HepG2 (cell line): ENCODE measurements around the gene NELFCD. TPM values are rescaled to one million over a fixed set of nuclear protein-coding genes. Genes with fewer than 3 reads are reported as not detected.

Experiments used
- BRCA1 ChIP-seq: sonication (generic); formaldehyde crosslinking; IDR thresholded peaks from 2 replicates; pipeline ENCODE4 v1.4.0; 2020; ENCODE audit warnings: missing genetic modification reagents
- ELF1 ChIP-seq: sonication (generic); formaldehyde crosslinking; IDR thresholded peaks from 2 replicates; pipeline ENCODE4 v1.4.0; 2020; ENCODE audit warnings: missing genetic modification reagents
- ELF3 ChIP-seq: IDR thresholded peaks from 2 replicates; pipeline ENCODE4 v1.6.1; 2016; ENCODE audit warnings: missing genetic modification reagents, missing compliant biosample characterization
- ELF4 ChIP-seq: sonication (generic); formaldehyde crosslinking; IDR thresholded peaks from 2 replicates; pipeline ENCODE4 v1.5.0; 2020; ENCODE audit warnings: missing genetic modification reagents, mild to moderate bottlenecking, moderate library complexity, borderline replicate concordance
- HNRNPLL ChIP-seq: fragments of 200-400 bp; formaldehyde crosslinking; IDR thresholded peaks from 2 replicates; pipeline ENCODE4 v1.6.1; 2017; ENCODE audit warnings: mild to moderate bottlenecking, low read depth, low read length; ENCODE audit not compliant: poor library complexity, severe bottlenecking
- IRX3 ChIP-seq: sonication (generic); formaldehyde crosslinking; IDR thresholded peaks from 2 replicates; pipeline ENCODE4 v1.8.1; 2023; ENCODE audit warnings: mild to moderate bottlenecking, low read depth, missing genetic modification reagents, borderline replicate concordance
- JUND ChIP-seq: sonication (generic); formaldehyde crosslinking; IDR thresholded peaks from 2 replicates; pipeline ENCODE4 v1.8.0; 2022; ENCODE audit warnings: mild to moderate bottlenecking, missing genetic modification reagents
- KDM5B ChIP-seq: sonication (generic); formaldehyde crosslinking; IDR thresholded peaks from 2 replicates; pipeline ENCODE4 v1.4.0; 2020; ENCODE audit warnings: missing genetic modification reagents, mild to moderate bottlenecking, borderline replicate concordance
- LBX2 ChIP-seq: sonication (generic); formaldehyde crosslinking; IDR thresholded peaks from 2 replicates; pipeline ENCODE4 v1.5.0; 2020; ENCODE audit warnings: missing genetic modification reagents, mild to moderate bottlenecking, borderline replicate concordance
- MAF1 ChIP-seq: sonication (generic); formaldehyde crosslinking; IDR thresholded peaks from 2 replicates; pipeline ENCODE4 v1.5.0; 2020; ENCODE audit warnings: missing genetic modification reagents, borderline replicate concordance
- MAFG ChIP-seq: sonication (generic); formaldehyde crosslinking; IDR thresholded peaks from 2 replicates; pipeline ENCODE4 v1.5.1; 2020; ENCODE audit warnings: mild to moderate bottlenecking, missing genetic modification reagents
- MIER3 ChIP-seq: IDR thresholded peaks from 2 replicates; pipeline ENCODE4 v1.6.1; 2016; ENCODE audit warnings: missing compliant biosample characterization, borderline replicate concordance
- NRL ChIP-seq: sonication (generic); formaldehyde crosslinking; IDR thresholded peaks from 2 replicates; pipeline ENCODE4 v1.5.0; 2020; ENCODE audit warnings: missing genetic modification reagents, mild to moderate bottlenecking, moderate library complexity, borderline replicate concordance
- PLRG1 ChIP-seq: fragments of 450-650 bp; conservative IDR thresholded peaks from 2 replicates; pipeline ENCODE4 v1.6.1; 2016
- POLR2G ChIP-seq: fragments of 200-400 bp; formaldehyde crosslinking; IDR thresholded peaks from 2 replicates; pipeline ENCODE4 v1.6.1; 2018; ENCODE audit warnings: mild to moderate bottlenecking, low read depth, low read length, moderate library complexity
- RNF2 ChIP-seq: fragments of 450-650 bp; conservative IDR thresholded peaks from 2 replicates; pipeline ENCODE4 v1.6.1; 2016; ENCODE audit warnings: low read depth
- SIX1 ChIP-seq: sonication (generic); formaldehyde crosslinking; IDR thresholded peaks from 2 replicates; pipeline ENCODE4 v1.4.0; 2020; ENCODE audit warnings: missing genetic modification reagents, borderline replicate concordance
- SMARCC2 ChIP-seq: fragments of 450-650 bp; IDR thresholded peaks from 2 replicates; pipeline ENCODE4 v1.6.1; 2017; ENCODE audit warnings: antibody characterized with exemption, mild to moderate bottlenecking
- TRIM22 ChIP-seq: fragments of 450-650 bp; IDR thresholded peaks from 2 replicates; pipeline ENCODE4 v1.6.1; 2017
- ZFP90 ChIP-seq: sonication (generic); formaldehyde crosslinking; IDR thresholded peaks from 2 replicates; pipeline ENCODE4 v1.8.0; 2022; ENCODE audit warnings: missing genetic modification reagents, mild to moderate bottlenecking, inconsistent platforms, borderline replicate concordance
- ZFY ChIP-seq: sonication (generic); formaldehyde crosslinking; IDR thresholded peaks from 2 replicates; pipeline ENCODE4 v1.4.0; 2020; ENCODE audit warnings: missing genetic modification reagents
- ZNF17 ChIP-seq: sonication (generic); formaldehyde crosslinking; IDR thresholded peaks from 2 replicates; pipeline ENCODE4 v1.5.0; 2020; ENCODE audit warnings: mild to moderate bottlenecking, missing genetic modification reagents
- ZNF180 ChIP-seq: sonication (generic); formaldehyde crosslinking; IDR thresholded peaks from 2 replicates; pipeline ENCODE4 v1.4.0; 2020; ENCODE audit warnings: low read depth, missing genetic modification reagents, borderline replicate concordance
- ZNF451 ChIP-seq: sonication (generic); formaldehyde crosslinking; IDR thresholded peaks from 2 replicates; pipeline ENCODE4 v1.5.0; 2020; ENCODE audit warnings: mild to moderate bottlenecking, missing genetic modification reagents
- ZNF550 ChIP-seq: sonication (generic); formaldehyde crosslinking; IDR thresholded peaks from 2 replicates; pipeline ENCODE4 v1.4.0; 2020; ENCODE audit warnings: mild to moderate bottlenecking, missing genetic modification reagents, borderline replicate concordance
- ZNF572 ChIP-seq: sonication (generic); formaldehyde crosslinking; IDR thresholded peaks from 2 replicates; pipeline ENCODE4 v1.5.1; 2020; ENCODE audit warnings: mild to moderate bottlenecking, missing genetic modification reagents
- ZNF850 ChIP-seq: sonication (generic); formaldehyde crosslinking; conservative IDR thresholded peaks from 2 replicates; pipeline ENCODE4 v1.9.0; 2021; ENCODE audit warnings: mild to moderate bottlenecking, missing genetic modification reagents
- polyA plus RNA-seq, 8 experiments: library from polyadenylated mRNA; depleted of rRNA in 3 of 8; stranded (reverse) in 7 of 8; unstranded in 1 of 8; fragments of >200 nt; fragmentation: Illumina TruSeq in 4 of 8; extraction: Trizol in 4 of 8; gene quantifications; 2 replicates each; pipeline versions ENCODE4 v1.2.1 to v1.2.3, GENCODE V29; 2011 to 2016; ENCODE audit warnings: low read depth in 4 of 8, missing spikeins in 1 of 8, mixed read lengths in 1 of 8; ENCODE audit not compliant: insufficient read depth in 1 of 8
- total RNA-seq, 5 experiments: library from RNA; depleted of rRNA; stranded (reverse); fragments of >200 nt; fragmentation: Illumina TruSeq; extraction: Trizol; gene quantifications; 2 replicates each; pipeline ENCODE4 v1.2.3, GENCODE V29; 2016; ENCODE audit warnings: low read depth in 1 of 5

NELFCD gene
- total and polyA plus RNA-seq, 2 of the 13 experiments (the other 11 are each of a cell fraction or from before 2014, with no cell fraction given): 159 to 203 TPM

- TF ChIP-seq PLRG1: no peak
- TF ChIP-seq ZNF572 (CRISPR knock-in tag): no peak
- no peak for TF ChIP-seq LBX2 (CRISPR knock-in tag)
- TF ChIP-seq POLR2G: no peak; the same call in 1 of the 2 replicates
- TF ChIP-seq KDM5B (CRISPR knock-in tag): peak; percentile 67; the same call in 1 of the 2 replicates
- TF ChIP-seq ZNF850 (CRISPR knock-in tag): no peak
- TF ChIP-seq SMARCC2: no peak
- no peak for TF ChIP-seq ZNF17 (CRISPR knock-in tag)
- no peak for TF ChIP-seq MAFG (CRISPR knock-in tag)
- TF ChIP-seq JUND (CRISPR knock-in tag): peak; percentile 49; the same call in 1 of the 2 replicates
- no peak for TF ChIP-seq MIER3
- TF ChIP-seq ELF1 (CRISPR knock-in tag): no peak
- TF ChIP-seq SIX1: no peak
- TF ChIP-seq TRIM22: no peak
- TF ChIP-seq ZNF451 (CRISPR knock-in tag): peak; percentile 28; the same call in 1 of the 2 replicates
- no peak for TF ChIP-seq ZFY (CRISPR knock-in tag)
- no peak for TF ChIP-seq MAF1 (CRISPR knock-in tag)
- peak; percentile 67; the same call in 1 of the 2 replicates for TF ChIP-seq NRL
- TF ChIP-seq HNRNPLL: no peak
- TF ChIP-seq BRCA1: no peak
- no peak for TF ChIP-seq ELF3
- TF ChIP-seq RNF2: no peak
- TF ChIP-seq ZFP90 (CRISPR knock-in tag): no peak
- TF ChIP-seq ELF4 (CRISPR knock-in tag): no peak
- 0 out of 2 replicates have a peak, but pooled peaks have one; percentile 51 for TF ChIP-seq ZNF550
- TF ChIP-seq ZNF180: no peak
- TF ChIP-seq IRX3 (CRISPR knock-in tag): no peak
Observed at GRCh38 chr20:59017493-59018231, 36.6 kb downstream of the NELFCD start (continued).
